HG03442 (cell line): ENCODE measurements around the gene LCOR.

Source experiments
- ATAC-seq: cut with Tn5 transposase; IDR thresholded peaks from one replicate; pipeline ENCODE4 v1.9.1; 2021; ENCODE audit warnings: mild to moderate bottlenecking, moderate library complexity; ENCODE audit not compliant: unreplicated experiment

The LCOR gene

DNA sequence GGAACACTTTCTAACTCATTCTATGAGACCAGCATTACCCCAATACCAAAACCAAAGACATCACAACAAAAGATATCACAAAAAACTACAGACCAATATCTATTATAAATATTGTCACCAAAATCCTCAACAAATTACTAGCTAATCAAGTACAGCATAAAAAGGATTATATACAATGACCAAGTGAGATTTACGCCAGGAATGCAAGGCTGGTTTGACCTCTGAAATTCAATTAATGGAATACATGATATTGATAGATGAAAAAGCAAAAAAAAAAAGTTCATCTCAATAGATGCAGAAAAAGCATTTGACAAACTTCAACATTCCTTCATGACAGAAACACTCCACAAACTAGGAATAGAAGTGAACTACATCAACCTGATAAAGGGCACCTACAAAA lies 175.3 kb downstream of the LCOR start:
- no peak for ATAC-seq

DNA sequence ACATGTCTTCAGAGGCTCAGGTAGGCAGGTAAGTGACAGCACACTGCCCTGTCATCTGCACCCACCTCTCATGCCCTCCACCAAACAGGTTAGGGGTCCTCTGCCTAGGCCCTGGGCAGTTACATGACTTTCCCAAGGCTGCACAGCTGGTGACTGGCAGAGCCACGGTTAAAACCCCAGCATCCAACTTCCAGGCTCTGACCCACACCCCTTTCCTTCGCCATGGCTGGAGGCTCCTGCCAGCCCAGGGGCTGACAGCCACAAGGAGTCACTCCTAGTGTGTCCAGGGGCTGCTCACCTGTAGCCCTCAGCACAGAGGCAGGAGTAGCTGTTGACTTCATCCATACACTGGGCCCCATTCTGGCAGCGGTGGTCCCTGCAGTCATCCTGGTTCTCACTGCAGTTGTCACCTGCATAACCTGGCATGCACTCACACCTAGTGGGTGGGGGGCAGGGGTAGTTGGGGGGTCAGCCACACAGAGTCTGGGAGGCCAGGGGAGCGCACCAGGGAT lies 178.7 kb downstream of the LCOR start:
- ATAC-seq: no peak

DNA sequence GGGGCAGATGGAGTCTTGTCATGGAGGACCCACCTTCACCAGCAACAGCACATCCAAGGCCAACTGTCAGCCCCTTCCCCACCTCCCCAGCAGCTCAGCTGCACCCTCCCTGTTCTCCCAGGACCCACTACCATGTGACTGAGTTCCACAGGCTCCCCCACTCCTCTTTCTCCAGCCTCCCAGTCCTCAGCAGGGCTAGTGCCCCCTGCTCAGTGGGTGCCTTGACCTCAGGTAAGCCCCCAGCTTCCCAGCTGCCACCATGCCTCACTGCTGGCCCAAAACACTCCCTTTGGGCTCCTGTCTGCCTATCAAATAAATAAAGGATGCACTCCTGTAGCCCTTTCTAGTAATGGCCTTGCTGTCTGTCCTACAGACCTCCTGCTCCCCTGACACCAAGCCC lies 179.3 kb downstream of the LCOR start:
- no peak for ATAC-seq

DNA sequence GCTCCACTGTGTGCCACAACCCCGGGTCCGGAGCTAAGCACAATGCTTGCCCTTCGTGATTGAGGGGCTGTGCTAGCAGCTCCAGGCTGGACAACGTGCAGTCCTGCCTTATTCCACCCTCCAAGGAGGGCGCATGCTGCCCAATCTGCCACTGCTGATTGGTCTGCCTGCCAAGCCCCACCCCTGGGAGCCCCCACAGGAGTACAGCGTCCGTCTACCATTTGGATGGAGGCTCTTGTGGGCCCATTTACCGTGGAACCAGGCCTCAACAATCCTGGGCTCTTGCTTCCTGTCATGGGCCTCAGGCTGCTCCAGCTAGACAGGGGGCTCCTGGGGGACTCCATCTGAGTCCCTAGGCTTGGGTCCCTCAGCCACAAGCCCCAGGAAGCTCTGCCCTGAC lies 180.4 kb downstream of the LCOR start:
- no peak for ATAC-seq

DNA sequence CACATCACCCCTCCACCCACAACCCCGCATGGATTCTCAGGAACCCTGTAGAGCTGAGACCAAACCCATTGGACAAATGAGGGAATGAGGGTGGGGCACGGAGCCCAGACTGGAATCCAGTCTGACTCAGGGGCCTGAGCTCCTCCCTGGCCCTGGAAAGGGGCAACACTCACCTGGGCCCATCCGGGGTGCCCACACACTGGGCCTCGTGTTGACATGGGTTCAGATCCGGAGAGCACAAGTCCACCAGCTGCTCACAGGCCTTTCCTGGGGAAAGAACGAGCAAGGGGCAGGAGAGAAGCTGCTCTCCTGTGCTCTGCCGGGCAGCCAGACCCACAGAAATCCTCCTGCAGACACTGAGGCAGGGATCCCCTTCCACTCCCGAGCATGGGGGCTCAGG lies 181.5 kb downstream of the LCOR start:
- ATAC-seq: no peak

DNA sequence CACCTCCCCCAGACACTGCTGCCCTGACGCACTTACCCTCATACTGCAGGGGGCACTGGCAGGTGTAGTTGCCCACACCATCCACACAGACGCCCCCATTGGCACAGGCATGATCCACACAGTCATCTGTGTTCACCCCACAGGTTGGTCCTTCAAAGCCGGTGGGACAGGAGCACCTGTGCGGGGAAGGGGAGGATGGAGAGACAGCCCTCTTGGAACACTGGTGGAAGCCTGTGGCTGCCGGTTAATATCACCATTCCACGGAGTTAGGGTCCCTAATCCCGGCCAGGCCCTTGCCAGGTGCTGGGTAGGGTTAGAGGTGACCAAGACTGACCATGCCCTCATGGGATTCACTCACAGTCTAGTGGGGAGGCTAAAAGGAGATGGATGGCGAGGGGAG lies 181.9 kb downstream of the LCOR start:
- ATAC-seq: no peak

DNA sequence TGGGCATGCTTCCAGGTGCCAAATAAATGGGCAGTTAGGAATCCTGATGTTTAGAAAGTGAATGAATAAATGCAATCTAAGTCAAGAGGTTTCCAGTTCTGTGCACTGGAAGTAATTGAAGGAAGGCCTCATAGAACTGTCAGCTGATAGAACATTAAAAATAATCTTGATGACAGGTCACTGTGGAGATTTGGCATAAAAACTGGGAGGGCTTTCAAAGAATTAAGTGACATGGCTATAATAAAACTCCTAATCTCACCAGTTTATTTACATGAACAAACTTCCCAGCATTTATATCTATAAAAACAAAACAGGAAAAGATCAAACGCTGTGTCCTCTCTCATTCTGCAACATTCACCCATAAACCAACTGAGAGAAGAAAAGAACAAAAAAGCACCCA lies 183.1 kb downstream of the LCOR start:
- no peak for ATAC-seq

DNA sequence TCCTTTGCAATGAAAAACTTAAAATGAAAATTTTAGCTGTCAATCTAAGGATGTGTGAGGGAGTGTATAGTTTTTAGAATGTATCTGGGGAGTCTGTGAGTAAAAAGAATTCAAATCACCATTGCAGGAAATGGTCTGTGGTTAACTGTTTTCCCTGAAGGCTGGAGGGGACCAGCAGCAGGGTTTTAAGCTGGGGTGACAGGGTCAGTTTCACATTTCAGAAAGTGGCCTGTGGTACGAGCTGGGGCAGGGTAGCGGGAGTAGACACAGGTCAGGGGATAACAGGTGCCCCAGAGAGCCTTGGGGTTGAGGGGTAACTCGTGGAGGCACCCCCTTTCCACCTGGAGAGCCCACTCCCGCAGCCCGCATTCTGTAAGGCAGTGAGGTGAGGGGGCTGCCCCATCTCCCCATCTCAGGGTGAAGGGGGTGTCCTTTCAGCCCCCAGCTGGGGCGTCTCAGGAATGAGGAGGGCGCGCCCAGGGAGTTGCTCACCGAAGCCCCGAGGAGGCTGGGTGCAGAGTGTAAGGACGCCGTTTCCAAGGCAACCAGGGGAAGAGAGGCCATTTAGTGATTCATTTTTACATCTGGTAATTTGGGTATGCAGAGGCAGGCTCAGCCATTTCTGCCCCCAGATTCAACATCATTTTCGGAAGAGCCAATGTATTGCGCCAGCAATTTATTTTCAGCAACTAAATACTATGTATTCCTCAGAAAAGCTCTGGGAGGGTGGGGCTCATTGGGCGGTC lies 184.8 kb downstream of the LCOR start:
- ATAC-seq: peak; percentile 74

DNA sequence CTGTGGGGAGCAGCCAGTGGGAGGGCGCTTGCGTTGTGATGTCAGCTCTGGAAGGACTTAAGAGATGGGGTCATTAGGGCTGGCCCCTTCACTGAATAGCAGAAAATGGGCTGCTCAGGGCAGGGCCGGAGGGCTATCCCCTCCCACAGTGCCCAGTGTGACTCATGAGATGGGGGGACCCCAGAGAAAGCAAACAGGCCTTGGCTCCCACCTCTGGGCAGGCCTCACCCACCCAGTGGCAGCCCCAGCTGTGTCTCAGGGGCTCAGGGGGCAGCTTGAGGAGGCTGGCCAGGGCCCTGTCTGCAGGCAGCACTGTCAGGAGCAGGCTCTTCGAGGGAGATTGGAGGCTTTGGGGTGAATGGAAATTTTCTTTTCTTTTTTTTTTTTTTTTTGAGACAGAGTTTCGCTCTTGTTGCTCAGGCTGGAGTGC lies 185.4 kb downstream of the LCOR start:
- no peak for ATAC-seq

DNA sequence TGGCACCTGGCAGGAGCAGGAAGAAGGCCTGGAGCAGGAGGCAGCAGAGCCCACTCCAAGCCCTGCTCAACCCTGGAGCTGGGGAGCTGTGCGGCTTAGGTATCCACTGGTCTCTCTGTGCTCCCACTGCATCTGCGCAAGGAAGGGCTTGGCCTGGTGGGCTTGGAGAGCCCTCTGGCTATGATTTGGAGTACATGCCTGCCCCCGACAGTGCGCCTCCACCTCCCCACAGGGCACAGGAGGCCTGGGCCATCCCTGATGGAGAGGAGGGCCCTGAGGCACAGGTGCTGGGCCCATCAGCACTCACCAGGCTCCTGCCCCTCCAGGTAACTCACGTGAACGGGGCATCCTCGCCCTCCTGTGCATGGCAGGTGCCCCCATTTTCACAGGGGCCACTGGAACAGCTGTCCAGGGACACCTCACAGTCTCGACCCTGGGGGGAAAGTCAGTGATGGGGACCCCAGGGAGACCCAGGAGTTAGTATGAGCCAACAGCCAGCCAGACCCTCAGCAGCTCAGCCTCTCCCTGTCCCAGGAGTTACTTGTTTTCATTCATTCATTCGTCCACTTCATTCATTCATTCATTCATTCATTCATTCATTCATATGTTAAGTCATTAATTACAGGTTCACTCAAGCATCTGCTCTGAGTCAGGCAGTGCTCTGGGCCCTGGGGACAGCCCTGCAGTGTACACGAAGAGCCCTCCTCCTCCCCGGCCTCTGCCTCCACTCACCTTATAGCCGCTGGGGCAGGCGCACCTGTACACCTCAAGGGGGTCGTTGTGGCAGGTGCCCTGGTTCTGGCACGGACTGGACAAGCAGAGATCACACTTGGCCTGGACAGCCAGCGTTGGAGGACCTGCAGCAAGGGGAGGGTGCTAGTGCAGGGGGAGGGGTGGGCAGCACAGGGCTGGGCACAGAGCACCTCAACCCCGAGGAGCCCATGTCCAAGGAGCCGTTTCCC lies 186.4 kb downstream of the LCOR start:
- no peak for ATAC-seq

DNA sequence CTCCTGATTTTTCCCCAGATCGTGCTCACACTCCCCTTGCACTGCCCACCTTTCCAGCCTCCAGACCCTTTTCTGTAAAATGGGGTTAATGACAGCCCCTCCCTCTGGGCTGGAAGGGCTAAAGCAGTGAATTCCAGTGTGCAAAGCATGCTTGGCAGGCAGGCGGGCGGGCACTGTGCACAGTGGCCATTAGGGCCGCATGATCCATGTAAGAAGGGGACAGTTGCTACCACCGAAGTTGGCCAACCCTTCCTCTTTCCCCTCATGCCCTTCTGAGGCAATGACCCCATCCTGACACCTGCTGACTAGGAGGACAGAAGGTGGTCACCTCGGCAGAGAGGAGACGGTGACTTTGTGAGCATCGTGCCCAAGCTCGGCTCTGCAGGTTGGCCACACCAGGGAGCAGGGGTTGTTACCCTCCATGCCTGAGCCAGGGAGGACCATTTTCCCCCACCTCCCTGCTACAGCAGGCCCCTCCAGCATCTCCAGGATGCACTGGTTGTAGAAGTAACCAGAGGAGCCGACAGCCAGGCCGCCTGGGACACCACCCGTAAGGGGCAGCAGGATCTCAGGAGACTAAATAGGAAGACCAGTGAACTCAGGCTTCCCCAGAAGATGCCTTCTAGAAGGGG lies 187.2 kb downstream of the LCOR start:
- no peak for ATAC-seq

DNA sequence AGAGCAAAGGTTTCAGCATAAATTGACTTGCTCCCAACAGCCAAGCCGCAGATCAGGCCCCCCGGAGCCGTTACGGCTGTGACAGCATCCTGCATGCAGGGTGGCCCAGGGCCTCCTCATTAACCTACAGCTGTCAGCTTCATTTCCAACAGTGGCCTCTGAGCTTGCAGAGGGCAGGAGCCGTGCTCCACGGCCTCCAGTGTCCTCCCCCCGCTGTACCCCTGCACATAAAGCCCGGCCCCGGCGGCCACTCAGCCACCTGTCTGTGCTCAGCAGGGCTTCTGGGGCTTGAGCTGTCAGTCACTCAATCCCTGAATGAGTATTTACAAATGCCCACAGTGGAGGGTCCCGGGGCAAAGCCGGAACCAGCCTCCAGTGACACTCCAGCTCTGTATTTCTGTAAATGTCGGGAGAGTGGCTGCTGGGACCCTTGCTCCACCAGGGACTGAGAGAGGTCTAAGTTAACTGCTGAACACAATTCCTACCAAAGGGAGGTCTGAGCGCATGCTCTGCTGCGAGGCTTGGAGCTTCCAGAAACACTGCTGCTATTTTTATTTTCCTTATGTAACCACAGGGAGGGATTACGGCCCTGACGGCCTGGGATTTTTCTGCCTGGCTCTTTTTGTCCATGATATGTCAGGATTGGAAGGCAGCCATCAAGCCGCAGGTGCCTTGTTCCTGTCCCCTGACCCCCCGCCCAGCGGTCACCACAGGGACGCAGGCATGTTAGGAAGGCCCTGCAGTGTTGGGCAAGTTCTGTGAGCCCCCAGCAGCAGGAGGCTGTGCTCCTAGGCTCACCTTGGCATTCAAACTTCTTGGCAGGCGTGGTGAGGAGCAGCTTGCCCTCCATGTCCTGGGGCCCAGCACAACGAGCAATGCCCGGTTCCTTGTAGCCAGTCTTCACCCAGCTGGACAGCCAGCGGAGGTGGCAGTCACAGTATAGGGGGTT lies 188.6 kb downstream of the LCOR start:
- ATAC-seq: no peak

DNA sequence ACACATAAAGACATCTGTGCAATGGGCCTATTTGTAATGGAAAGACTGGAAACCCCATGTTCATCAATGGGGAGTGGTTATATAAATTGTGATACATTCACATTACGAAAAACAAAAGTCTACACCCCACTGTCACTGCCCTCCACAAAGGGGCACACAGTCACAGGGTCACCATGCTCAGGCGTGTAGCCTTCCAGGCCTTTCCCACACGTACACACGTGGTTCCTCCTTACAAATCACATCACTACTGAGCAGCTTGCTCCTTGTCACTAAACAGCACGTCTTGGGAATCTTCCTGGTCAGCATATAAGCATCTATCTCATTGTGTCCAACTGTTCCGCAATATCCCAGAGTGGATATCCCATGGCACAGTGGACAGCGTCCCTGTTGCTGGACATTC lies 190.5 kb downstream of the LCOR start:
- no peak for ATAC-seq

DNA sequence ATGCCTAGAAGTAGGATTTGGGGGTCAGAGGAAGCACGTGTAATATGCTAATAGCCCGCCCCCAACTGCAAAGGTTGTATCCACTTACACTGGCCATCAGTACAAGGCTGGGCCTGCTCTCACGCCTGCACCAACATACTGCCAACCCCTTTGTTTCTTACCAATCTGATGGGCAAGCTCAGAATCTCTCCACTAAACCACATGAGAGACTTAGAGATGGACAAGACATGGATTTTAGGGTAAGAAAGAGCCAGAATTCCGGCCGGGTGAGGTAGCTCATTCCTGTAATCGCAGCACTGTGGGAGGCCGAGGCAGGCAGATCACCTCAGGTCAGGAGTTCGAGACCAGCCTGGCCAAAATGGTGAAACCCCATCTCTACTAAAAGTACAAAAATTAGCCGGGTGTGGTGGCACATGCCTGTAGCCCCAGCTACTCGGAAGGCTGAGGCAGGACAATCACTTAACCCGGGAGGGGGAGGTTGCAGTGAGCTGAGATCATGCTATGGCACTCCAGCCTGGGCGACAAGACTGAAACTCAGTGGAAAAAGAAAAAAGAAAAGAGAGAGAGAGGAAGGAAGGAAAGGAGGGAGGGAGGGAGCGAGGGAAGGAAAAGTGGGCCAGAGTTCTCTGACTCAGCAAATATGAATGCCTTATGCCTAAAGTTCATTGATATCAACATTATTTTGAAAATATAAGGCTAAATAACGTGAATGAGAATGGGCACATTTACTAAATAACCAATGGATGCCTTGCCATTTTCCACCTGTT lies 191.5 kb downstream of the LCOR start:
- no peak for ATAC-seq

DNA sequence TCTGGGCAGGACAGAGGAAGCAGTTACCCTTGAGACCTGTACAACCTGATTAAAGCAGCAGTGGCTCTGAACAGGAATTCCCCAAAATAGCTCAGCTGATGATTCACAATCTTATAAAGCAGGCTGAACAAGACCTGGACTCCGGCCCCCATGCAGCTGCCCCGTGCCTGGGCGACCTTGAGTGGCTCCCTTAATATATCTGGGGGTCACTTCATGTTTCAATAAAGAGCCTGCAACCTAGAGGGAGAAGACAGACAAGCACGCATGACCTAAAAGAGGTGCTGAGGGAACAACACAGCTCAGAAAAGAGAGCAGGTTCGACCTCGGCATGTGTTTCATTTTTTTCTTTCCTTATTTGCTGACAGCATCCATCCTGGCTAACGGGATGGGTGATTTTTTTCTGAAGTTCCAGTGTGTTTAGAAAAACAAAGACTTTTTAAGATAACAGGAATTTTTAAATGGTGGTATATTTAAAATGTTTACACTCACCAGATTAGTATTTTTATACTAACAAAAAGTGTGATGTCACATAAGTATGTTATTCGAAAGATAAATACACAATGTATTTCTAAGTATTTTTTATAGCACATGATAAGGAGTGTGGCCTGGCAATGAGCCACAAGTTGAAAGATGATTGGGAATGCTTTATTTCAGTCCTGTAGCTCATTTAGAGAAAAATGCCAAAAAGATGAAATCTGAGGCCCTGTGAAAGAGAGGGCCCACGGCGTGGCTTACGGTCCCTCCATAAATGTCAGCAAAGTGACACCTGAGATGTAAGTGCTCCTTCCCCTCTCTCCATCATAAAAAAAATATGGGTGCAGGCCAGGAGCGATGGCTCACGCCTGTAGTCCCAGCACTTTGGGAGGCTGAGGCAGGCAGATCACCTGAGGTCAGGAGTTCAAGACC lies 192.3 kb downstream of the LCOR start:
- ATAC-seq: no peak

DNA sequence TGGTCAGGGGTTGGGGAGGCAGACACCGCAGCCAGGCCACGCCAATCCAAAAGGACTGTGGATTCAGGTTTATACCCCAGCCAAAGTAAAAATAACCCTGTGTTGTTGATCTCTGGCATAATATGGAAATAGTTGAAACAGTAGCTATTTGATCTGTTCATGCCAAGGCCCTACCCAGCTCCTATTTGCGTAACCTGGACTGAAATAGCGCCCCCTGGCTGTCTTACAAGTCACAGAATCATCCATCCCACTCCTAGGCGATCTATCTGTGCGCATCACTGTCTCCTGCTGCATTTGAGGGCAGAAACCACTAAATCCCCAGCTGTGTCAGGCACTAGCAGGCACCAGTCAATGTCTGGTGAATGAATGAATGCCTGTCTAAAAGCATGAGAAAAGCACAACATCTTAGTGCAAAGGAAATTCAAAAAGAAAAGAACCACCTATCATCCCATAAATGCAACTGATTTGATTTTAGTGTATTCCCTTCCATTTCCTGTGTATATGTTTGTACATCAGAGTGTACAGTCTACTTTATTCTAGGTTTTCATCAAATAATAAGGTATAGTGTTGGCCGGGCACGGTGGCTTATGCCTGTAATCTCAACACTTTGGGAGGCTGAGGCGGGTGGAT lies 193.6 kb downstream of the LCOR start:
- ATAC-seq: peak; percentile 48

DNA sequence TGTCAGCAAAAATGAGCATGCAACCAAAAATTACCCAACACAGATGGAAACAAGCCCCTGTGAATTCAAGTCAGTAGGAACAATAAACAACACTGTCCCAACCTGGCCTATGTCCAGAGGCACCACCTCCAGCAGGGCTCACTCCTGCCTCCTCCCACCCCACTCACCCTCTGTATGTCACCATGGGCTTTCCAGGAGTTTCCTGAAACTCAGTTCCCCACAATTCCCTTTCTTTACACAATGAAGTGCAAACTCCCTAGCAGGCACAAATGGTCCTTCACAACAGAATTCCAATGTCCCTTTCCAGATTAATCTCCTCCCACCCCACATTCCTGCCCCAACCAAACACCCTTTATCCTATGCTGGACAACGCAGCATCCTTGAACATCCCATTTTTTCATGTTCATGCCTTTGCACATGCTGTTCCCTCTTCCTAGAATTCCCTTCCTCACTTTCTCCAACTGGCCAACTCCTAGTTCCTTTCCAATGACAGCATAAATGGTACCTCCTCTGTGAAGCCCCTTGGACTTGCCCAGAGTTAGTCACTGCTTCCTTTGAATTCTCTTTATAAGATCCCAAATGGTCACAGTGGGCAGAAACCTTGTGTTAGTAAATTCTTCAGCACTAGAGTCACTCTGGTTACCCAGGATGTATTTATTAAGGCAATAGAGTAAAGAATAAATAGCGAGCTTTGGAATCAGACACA lies 196.2 kb downstream of the LCOR start:
- no peak for ATAC-seq

DNA sequence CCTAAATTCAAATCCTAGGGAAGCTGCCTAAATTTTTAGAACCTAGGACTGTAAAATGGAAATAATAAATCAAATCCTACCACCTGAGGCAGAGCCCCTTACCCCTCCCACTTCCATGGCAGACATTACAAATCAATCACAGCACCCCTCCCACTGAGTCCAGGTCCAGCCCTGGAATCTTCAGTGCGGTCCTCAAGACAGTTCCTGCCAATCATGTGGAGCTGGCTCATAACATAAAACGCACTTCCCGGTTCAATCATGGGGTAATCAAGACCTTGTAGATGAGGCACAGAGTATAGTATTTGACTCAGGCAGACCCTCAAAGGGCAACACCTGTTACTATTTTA lies 196.7 kb downstream of the LCOR start:
- no peak for ATAC-seq
